Embryonic facial prominence (tissue), 1 donor: ENCODE results near the gene TEX264.
"Not testable (repeated sequence)": the region's sequence is repeated elsewhere in the genome, so short reads cannot be mapped to it uniquely, and the experiment has no call there.

Experiments
- DNase-seq: peaks from one replicate; pipeline ENCODE4 v3.0.0-alpha.2; 2016; ENCODE audit errors: extremely low spot score

TEX264 gene, protein sequence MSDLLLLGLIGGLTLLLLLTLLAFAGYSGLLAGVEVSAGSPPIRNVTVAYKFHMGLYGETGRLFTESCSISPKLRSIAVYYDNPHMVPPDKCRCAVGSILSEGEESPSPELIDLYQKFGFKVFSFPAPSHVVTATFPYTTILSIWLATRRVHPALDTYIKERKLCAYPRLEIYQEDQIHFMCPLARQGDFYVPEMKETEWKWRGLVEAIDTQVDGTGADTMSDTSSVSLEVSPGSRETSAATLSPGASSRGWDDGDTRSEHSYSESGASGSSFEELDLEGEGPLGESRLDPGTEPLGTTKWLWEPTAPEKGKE

DNA sequence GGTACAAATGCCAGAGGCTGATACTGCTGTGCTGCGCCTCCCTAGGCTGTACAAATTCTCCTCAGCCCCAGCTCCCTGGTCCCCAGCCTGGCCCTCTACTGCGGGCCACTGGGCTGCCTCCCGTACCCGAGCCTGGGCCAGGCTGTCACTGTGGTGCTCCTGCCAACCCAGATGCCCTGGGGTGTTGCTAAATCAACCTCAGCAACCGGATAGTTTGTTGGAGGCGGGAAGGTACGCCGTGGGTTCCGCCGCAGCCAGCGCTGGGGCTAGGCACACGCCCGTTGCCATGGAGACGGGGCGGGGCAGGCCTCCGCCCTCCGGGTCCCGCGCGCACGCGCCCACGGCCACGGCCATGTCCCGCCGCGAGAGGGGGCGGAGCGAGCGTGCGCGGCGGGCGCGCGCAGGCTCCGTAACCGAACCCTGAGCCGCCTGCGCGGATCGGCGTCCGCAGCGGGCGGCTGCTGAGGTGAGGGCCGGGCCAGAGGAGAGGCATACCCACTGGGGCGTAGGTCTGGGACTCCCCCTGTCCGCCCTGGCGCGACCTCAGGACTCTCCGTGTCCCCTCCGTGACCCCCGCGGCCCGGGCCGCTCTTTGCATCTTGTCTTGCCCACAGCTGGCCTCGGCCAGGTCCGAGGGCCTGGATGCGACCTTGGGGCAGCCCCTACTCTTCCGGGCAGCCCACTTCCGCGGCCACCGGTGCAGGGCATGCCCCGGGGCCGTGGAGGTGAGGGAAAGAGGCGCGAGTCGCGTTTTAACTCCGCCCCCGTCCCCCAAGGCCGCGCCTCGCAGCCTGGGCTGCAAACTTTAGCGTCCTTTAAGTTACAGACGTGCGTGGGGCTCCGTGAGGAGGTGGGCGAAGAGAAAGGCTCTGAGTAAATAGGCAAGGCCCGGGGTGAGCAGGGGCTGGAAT lies at the start of gene TEX264:
Gene TEX264 (plus strand): TSS at position 430 of the 911 bp plus-strand sequence. CDS start 3,053 bp downstream, outside the sequence.
- peak; percentile 27 for DNase-seq

- no peak for DNase-seq
Observed at GRCh38 chr3:51622413-51622812, 48.6 kb upstream of the TEX264 start.

DNA sequence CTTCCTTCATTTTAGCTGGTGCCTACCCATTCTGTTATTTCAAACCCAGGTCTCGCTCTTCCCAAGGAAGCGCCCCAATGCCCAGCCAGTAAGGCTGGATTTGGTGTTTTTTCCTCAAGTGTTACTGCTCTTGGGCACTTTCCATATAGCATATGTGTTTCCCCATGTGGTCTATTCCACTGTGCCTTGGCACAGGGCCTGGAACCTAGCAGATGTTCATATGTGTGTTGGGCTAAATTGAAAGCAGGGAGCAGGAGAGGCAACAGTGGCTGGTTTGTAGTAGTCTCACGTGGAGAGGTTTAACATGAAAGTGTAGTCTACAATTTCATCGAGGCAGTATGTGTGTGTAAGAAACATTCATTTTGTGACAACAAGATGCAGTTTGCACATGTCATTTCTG lies 48.2 kb upstream of the TEX264 start:
- DNase-seq, result peak; percentile 32

- no peak for DNase-seq
Observed at GRCh38 chr3:51630513-51630912, 40.5 kb upstream of the TEX264 start.

DNA sequence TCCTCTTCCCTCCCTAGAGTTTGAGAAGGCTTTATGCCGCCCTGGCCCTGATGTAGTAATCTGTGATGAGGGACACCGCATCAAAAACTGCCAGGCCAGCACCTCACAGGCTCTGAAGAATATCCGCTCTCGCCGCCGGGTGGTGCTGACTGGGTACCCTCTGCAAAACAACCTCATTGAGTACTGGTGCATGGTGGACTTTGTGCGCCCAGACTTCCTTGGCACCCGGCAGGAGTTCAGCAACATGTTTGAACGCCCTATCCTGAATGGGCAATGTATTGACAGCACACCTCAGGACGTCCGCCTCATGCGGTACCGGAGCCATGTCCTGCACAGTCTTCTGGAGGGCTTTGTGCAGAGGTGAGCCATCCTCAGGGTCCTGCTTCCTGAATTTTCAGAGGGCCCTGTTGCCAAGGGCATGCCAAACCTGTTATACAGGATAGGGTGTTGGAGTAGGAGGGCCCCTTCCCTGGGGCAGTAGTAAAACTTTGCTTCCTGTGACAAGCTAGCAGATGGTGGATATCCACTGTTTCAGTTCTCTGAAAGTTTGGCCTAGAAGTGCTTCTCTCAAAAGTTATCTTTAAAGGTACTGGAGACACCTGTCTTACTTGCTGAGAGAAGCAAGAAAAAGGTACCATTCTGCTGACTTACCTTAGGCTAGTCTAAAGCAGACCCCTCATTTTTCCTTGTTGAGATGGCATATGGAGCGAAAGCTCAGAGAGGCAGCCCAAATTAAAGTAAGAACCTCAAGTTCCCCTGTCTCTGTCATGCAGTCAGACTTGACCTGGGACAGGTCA lies 33.7 kb upstream of the TEX264 start:
- DNase-seq, result no peak

DNA sequence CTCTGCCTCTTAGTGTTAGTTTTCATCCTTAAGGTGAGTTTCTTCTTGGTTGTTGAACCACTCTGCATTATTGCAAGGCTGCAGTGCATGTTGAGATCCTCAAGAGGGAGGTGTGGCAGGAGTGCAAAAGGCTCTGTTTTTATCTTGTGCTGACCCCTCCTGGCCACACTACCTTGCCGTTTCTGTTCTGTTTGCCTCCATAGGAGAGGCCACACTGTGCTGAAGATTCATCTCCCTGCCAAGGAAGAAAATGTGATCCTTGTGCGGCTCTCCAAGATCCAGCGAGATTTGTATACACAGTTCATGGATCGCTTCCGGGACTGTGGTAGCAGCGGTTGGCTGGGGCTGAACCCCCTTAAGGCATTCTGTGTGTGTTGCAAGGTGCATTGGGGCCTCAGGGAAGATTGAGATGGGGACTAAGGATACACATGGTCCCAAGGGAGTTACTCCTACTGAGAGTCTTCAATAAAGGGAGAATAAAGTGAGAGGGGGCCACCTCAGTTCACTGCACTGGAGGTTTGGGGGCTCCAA lies 33.0 kb upstream of the TEX264 start:
- DNase-seq, result no peak

DNA sequence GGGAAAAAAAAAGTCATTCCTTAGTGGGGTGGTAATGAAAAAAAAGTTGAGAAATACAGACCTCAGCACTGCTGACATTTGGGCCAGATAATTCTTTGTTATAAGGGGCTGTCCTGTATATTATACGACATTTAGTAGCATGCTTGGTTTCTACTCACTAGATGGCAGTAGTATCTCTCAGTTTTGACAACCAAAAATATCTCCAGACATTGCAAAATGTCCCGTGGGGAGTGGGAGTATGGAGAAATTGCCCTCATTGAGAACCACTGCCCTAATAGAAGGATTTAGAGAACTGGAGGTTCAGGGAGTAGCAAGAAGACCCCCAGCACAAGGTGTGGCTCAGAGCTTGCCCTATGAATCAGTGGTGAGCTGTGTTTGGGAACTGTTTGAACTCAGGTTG lies 28.6 kb upstream of the TEX264 start:
- no peak for DNase-seq

DNA sequence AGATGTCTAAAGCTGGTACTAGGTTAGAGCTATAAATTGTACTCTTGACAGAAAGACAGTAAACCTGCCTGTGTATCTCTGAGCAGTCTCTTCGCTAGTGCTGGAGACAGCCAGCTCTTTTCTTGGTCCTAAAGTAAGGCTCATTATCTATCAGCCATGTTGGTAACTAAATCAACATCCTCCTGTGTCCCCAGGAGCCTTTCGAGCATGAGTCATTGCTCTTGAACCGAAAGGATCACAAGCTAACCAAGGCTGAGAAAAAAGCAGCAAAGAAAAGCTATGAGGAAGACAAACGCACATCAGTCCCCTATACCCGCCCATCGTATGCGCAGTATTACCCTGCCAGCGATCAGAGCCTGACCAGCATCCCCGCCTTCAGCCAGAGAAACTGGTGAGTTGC lies 25.0 kb upstream of the TEX264 start:
- DNase-seq, result no peak

- DNase-seq, result not testable (repeated sequence)
Observed at GRCh38 chr3:51652103-51652502, 18.9 kb upstream of the TEX264 start.

DNA sequence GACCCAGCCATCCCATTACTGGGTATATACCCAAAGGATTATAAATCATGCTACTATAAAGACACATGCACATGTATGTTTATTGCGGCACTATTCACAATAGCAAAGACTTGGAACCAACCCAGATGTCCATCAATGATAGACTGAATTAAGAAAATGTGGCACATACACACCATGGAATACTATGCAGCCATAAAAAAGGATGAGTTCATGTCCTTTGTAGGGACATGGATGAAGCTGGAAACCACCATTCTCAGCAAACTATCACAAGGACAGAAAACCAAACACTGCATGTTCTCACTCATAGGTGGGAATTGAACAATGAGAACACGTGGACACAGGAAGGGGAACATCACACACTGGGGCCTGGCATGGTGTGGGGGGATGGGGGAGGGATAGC lies 17.6 kb upstream of the TEX264 start:
- not testable (repeated sequence) for DNase-seq

DNA sequence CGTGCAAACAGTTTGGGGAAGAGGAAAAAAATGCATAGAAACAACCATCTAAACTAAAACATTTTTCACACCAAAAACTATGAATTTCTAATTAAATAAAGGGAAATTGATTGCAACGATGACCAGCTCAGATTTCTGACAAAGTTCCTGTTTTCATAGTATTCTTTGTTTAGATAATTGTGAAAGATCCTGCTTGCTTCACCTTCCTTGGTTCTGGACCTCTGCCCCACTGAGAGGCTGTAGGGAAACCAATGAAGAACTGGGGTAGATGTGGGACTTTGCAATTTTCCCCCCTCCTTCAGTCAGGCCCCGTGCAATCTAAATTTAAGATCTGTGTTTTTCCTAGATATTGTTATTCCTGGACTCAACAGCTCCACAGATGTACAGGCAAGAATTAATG lies 13.8 kb upstream of the TEX264 start:
- DNase-seq, result no peak

GRCh38 chr3:51659942-51660341 lies 11.1 kb upstream of the TEX264 start:
- no peak for DNase-seq

- no peak for DNase-seq
Observed at GRCh38 chr3:51662456-51662855, 8.6 kb upstream of the TEX264 start.

DNA sequence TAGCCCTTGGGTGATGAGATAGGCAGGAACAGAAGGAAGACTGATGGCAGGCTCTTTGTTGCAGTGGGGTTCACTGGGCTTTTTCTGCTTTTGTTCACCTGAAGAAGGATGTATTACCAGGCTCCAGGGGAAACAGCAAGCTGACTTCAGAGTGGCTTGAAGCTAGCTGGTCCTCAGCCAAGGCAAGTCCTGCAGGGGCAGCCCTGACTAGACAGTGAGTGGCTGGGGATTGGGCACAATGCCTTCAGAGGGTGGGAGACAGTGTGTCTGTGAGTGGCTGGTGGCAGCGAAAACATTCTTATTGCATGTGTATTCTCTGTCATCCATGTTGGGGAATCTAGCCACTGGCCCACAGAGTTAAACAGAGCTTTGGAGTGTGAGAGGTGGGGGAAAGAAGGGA lies 2.3 kb upstream of the TEX264 start:
- DNase-seq, result no peak

DNA sequence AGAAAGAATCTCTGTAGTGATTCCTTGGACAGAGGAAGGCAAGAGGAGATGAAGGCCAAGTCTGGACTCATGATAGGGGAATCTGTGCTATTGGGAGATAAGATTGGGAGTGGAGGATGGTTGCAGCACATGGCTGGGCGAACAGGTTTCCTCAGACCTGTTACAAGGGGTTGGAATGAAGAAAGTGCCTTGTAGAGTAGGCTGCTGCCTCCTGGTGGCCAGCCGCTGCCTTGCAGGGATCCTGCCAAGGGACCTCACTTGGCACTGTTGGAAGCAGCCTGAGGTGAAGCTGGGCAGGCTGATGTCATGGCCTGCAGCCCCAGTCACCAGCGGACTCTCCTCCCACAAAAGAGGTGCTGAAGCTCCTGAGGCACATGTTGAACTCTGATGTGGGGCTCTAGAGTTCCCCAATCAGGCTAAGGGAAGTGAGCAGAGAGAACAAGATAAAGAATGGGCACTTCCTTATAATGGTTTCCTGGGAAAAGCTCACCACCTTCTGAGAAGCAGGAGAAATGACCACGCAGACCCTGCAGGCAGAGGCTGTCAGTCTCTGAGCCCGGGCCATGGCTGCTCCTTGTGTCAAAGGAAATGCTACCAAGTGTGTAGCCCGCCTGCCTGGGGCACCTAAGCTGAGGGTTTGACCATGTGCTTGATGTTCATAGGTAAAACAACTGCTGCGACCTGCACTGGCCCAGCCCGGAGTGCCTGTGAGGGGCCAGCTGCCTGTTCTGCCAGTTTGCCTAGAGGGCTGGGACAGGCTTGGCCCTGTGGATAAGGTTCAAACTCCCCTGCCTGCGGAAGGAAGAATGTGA lies 1.6 kb upstream of the TEX264 start:
- peak; percentile 52 for DNase-seq

DNA sequence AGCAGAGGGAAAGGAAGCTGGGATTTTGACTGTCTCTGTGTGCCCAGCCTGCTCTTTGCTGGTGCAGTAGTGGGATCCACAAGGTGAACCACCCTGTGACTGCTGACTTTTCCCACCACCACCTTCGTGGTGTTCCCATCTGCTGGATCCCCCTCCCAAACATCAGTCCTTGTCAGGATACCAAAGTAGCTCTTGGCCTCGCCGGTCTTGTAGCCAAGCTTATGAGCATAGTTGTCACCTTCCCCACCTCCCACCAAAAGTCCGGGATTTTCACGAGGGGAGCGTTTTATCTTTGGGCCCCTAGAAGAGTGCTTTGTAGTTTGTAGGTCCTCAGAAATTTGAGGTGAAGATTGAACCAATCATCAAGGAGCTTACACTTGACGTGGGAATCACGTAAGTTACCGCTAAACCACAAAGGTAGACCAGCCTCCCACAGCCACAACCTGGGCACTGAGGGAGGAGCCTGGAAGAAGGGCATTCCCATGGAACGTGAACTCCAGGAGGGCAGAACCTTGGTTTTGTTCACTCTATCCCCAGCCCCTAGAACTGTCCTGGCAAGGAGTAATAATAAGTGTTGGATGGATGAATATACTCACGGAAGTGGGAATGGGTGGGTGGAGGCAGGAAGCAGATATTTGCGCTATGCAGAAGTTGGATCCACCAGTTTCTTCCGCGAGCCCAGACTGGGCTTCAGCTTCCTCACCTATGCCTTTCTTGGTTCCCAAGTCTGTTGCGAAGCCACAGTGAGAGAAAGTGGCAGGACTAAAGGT lies 814 bp upstream of the TEX264 start:
- no peak for DNase-seq

GRCh38 chr3:51671734-51672475 lies 853 bp downstream of the TEX264 start:
- DNase-seq, result peak; percentile 18

- DNase-seq, result no peak
Observed at GRCh38 chr3:51673181-51673801, 2.2 kb downstream of the TEX264 start.
